HEK293 (cell line): ENCODE data around the gene SLC38A1.
A peak's percentile ranks its signal among the peaks of the same experiment; 100 is the strongest.

ENCODE experiments used
- BCL11A ChIP-seq: fragments of 450-650 bp; formaldehyde crosslinking; IDR thresholded peaks from 2 replicates; pipeline ENCODE4 v1.5.1; 2016; ENCODE audit warnings: low read depth, missing biosample characterization, missing genetic modification characterization
- HOXA7 ChIP-seq: sonication (generic); formaldehyde crosslinking; IDR thresholded peaks from 2 replicates; pipeline ENCODE4 v1.8.1; 2022; ENCODE audit warnings: missing genetic modification reagents, borderline replicate concordance
- KLF16 ChIP-seq: fragments of 450-650 bp; formaldehyde crosslinking; IDR thresholded peaks from 2 replicates; pipeline ENCODE4 v1.5.1; 2017; ENCODE audit warnings: missing biosample characterization, missing genetic modification characterization
- MZF1 ChIP-seq: fragments of 450-650 bp; formaldehyde crosslinking; IDR thresholded peaks from 2 replicates; pipeline ENCODE4 v1.5.1; 2017; ENCODE audit warnings: missing biosample characterization, missing genetic modification characterization, borderline replicate concordance
- OSR2 ChIP-seq: fragments of 450-650 bp; formaldehyde crosslinking; IDR thresholded peaks from 2 replicates; pipeline ENCODE4 v1.5.1; 2016; ENCODE audit warnings: missing biosample characterization, missing genetic modification characterization
- SETDB1 ChIP-seq: IDR thresholded peaks from one replicate; pipeline ENCODE4 v1.6.1; 2017; ENCODE audit warnings: mild to moderate bottlenecking, low read length, moderate library complexity, mixed read lengths; ENCODE audit not compliant: insufficient read length
- ZBTB17 ChIP-seq: fragments of 450-650 bp; formaldehyde crosslinking; IDR thresholded peaks from 2 replicates; pipeline ENCODE4 v1.5.1; 2016; ENCODE audit warnings: missing biosample characterization, missing genetic modification characterization
- ZBTB8A ChIP-seq: fragments of 450-650 bp; formaldehyde crosslinking; IDR thresholded peaks from 2 replicates; pipeline ENCODE4 v1.5.1; 2016; ENCODE audit warnings: missing biosample characterization, missing genetic modification characterization
- ZNF175 ChIP-seq: fragments of 450-650 bp; formaldehyde crosslinking; IDR thresholded peaks from 2 replicates; pipeline ENCODE4 v1.5.1; 2016; ENCODE audit warnings: missing biosample characterization, missing genetic modification characterization
- ZNF211 ChIP-seq: fragments of 450-650 bp; formaldehyde crosslinking; IDR thresholded peaks from 2 replicates; pipeline ENCODE4 v1.5.1; 2016; ENCODE audit warnings: low read depth, missing biosample characterization, missing genetic modification characterization
- ZNF214 ChIP-seq: fragments of 450-650 bp; formaldehyde crosslinking; IDR thresholded peaks from 2 replicates; pipeline ENCODE4 v1.5.1; 2017; ENCODE audit warnings: missing biosample characterization, mild to moderate bottlenecking, missing genetic modification characterization, borderline replicate concordance
- ZNF239 ChIP-seq: fragments of 450-650 bp; formaldehyde crosslinking; IDR thresholded peaks from 2 replicates; pipeline ENCODE4 v1.5.1; 2016; ENCODE audit warnings: missing biosample characterization, missing genetic modification characterization
- ZNF366 ChIP-seq: fragments of 450-650 bp; formaldehyde crosslinking; conservative IDR thresholded peaks from 2 replicates; pipeline ENCODE4 v1.5.1; 2016; ENCODE audit warnings: missing biosample characterization, missing genetic modification characterization
- ZNF391 ChIP-seq: fragments of 450-650 bp; formaldehyde crosslinking; IDR thresholded peaks from 2 replicates; pipeline ENCODE4 v1.5.1; 2016; ENCODE audit warnings: low read depth, missing biosample characterization, missing genetic modification characterization, borderline replicate concordance
- ZNF549 ChIP-seq: fragments of 450-650 bp; IDR thresholded peaks from 2 replicates; pipeline ENCODE4 v1.5.1; 2018; ENCODE audit warnings: missing biosample characterization, missing genetic modification characterization, mild to moderate bottlenecking, inconsistent platforms, moderate library complexity
- ZNF596 ChIP-seq: fragments of 450-650 bp; IDR thresholded peaks from 2 replicates; pipeline ENCODE4 v1.5.0; 2018; ENCODE audit warnings: missing biosample characterization, mild to moderate bottlenecking, missing genetic modification characterization, moderate library complexity
- ZNF610 ChIP-seq: fragments of 450-650 bp; formaldehyde crosslinking; IDR thresholded peaks from 2 replicates; pipeline ENCODE4 v1.5.1; 2016; ENCODE audit warnings: missing biosample characterization, missing genetic modification characterization, borderline replicate concordance
- ZNF621 ChIP-seq: fragments of 450-650 bp; formaldehyde crosslinking; IDR thresholded peaks from 2 replicates; pipeline ENCODE4 v1.5.1; 2017; ENCODE audit warnings: missing biosample characterization, missing genetic modification characterization
- ZNF654 ChIP-seq: fragments of 450-650 bp; formaldehyde crosslinking; IDR thresholded peaks from 2 replicates; pipeline ENCODE4 v1.5.1; 2016; ENCODE audit warnings: low read depth, missing biosample characterization, missing genetic modification characterization
- ZNF776 ChIP-seq: fragments of 450-650 bp; formaldehyde crosslinking; IDR thresholded peaks from 2 replicates; pipeline ENCODE4 v1.5.0; 2017; ENCODE audit warnings: missing biosample characterization, missing genetic modification characterization, borderline replicate concordance
- ZNF777 ChIP-seq: fragments of 450-650 bp; formaldehyde crosslinking; IDR thresholded peaks from 2 replicates; pipeline ENCODE4 v1.5.1; 2017; ENCODE audit warnings: missing biosample characterization, missing genetic modification characterization, borderline replicate concordance
- ZNF837 ChIP-seq: fragments of 450-650 bp; formaldehyde crosslinking; IDR thresholded peaks from 2 replicates; pipeline ENCODE4 v1.5.1; 2016; ENCODE audit warnings: missing biosample characterization, missing genetic modification characterization
- ZSCAN30 ChIP-seq: fragments of 450-650 bp; IDR thresholded peaks from 2 replicates; pipeline ENCODE4 v1.5.1; 2018; ENCODE audit warnings: missing biosample characterization, mild to moderate bottlenecking, missing genetic modification characterization, moderate library complexity
- TF ChIP-seq, protein P1 (sequence below): fragments of 450-650 bp; formaldehyde crosslinking; IDR thresholded peaks from 2 replicates; pipeline ENCODE4 v1.5.1; 2017; ENCODE audit warnings: missing biosample characterization, missing genetic modification characterization
- TF ChIP-seq, protein P2 (sequence below): fragments of 450-650 bp; formaldehyde crosslinking; IDR thresholded peaks from 2 replicates; pipeline ENCODE4 v1.5.1; 2016; ENCODE audit warnings: missing biosample characterization, missing genetic modification characterization
- TF ChIP-seq, protein P3 (sequence below): fragments of 450-650 bp; formaldehyde crosslinking; IDR thresholded peaks from 2 replicates; pipeline ENCODE4 v1.5.1; 2016; ENCODE audit warnings: missing biosample characterization, missing genetic modification characterization
- TF ChIP-seq, protein P4 (sequence below): fragments of 450-650 bp; formaldehyde crosslinking; IDR thresholded peaks from 2 replicates; pipeline ENCODE4 v1.5.1; 2016; ENCODE audit warnings: missing biosample characterization, missing genetic modification characterization, borderline replicate concordance
- TF ChIP-seq, protein P5 (sequence below): fragments of 450-650 bp; formaldehyde crosslinking; IDR thresholded peaks from 2 replicates; pipeline ENCODE4 v1.5.1; 2016; ENCODE audit warnings: missing biosample characterization, missing genetic modification characterization
- TF ChIP-seq, protein P6 (sequence below): fragments of 450-650 bp; formaldehyde crosslinking; IDR thresholded peaks from 2 replicates; pipeline ENCODE4 v1.5.1; 2016; ENCODE audit warnings: missing biosample characterization, missing genetic modification characterization, borderline replicate concordance

SLC38A1 gene

DNA sequence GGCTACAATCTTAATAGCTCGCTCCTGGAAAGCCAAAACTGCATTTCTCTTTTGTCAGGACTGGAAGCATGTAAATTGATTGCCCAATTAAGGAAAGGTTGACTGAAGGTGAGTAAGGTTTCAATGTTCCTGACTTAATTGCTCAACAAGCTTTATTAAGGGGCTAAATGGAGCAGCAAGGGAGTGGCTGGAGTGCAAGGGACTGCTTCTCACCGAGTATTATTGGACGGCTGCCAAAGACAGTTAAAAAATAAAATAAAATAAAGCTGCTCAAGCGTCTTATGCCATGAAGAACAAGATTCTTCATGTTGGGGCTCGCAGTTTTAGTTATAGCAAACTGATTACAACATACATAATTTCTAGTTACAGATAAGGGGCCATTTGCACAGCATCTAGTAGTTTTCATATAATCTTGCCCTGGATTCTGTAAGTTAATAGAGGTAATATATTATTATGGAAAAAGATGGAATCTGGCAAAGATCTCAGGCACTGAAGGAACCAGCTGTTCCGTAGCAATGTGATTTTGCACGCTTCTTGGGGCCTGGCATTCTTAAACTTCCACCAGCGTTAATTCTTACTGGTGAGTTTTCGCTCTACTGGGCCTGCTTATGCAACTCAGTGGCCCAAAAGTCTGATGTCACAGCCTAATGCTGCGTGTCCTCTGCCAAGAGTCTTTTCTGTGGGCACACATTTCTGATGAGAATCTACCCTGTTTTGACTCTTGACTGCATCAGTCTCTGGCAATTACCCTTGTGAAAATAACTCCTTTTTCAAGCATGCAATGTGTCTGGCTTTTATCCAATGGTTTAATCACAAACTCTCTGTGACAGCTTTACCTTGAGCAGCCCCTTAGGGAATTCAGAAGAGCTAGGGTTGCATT is 108.5 kb downstream of the SLC38A1 start (continued):
- TF ChIP-seq, protein P1, sequence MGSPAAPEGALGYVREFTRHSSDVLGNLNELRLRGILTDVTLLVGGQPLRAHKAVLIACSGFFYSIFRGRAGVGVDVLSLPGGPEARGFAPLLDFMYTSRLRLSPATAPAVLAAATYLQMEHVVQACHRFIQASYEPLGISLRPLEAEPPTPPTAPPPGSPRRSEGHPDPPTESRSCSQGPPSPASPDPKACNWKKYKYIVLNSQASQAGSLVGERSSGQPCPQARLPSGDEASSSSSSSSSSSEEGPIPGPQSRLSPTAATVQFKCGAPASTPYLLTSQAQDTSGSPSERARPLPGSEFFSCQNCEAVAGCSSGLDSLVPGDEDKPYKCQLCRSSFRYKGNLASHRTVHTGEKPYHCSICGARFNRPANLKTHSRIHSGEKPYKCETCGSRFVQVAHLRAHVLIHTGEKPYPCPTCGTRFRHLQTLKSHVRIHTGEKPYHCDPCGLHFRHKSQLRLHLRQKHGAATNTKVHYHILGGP (tag by site-specific recombination) = peak; percentile 87
- no peak; the same call in 1 of the 2 replicates for TF ChIP-seq MZF1
- no peak for TF ChIP-seq ZNF211
- TF ChIP-seq, protein P2, sequence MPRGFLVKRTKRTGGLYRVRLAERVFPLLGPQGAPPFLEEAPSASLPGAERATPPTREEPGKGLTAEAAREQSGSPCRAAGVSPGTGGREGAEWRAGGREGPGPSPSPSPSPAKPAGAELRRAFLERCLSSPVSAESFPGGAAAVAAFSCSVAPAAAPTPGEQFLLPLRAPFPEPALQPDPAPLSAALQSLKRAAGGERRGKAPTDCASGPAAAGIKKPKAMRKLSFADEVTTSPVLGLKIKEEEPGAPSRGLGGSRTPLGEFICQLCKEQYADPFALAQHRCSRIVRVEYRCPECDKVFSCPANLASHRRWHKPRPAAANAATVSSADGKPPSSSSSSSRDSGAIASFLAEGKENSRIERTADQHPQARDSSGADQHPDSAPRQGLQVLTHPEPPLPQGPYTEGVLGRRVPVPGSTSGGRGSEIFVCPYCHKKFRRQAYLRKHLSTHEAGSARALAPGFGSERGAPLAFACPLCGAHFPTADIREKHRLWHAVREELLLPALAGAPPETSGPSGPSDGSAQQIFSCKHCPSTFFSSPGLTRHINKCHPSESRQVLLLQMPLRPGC (tag by site-specific recombination) = peak; percentile 77
- no peak for TF ChIP-seq HOXA7 (CRISPR knock-in tag)
- no peak for TF ChIP-seq ZNF776 (tag by site-specific recombination)
- TF ChIP-seq, protein P3, sequence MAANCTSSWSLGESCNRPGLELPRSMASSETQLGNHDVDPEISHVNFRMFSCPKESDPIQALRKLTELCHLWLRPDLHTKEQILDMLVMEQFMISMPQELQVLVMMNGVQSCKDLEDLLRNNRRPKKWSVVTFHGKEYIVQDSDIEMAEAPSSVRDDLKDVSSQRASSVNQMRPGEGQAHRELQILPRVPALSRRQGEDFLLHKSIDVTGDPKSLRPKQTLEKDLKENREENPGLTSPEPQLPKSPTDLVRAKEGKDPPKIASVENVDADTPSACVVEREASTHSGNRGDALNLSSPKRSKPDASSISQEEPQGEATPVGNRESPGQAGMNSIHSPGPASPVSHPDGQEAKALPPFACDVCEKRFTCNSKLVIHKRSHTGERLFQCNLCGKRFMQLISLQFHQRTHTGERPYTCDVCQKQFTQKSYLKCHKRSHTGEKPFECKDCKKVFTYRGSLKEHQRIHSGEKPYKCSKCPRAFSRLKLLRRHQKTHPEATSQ (tag by site-specific recombination) = no peak
- no peak for TF ChIP-seq SETDB1
- peak; percentile 92 for TF ChIP-seq ZNF366 (tag by site-specific recombination)
- TF ChIP-seq ZNF549 (tag by site-specific recombination) = no peak
- peak; percentile 98 for TF ChIP-seq OSR2 (tag by site-specific recombination)
- no peak for TF ChIP-seq ZNF214
- no peak; the same call in 1 of the 2 replicates for TF ChIP-seq ZNF391
- TF ChIP-seq BCL11A (tag by site-specific recombination) = no peak
- no peak for TF ChIP-seq ZNF621 (tag by site-specific recombination)
- TF ChIP-seq ZNF610 (tag by site-specific recombination) = 0 out of 2 replicates have a peak, but pooled peaks have one; percentile 17
- TF ChIP-seq ZBTB8A (tag by site-specific recombination) = peak; percentile 65
- TF ChIP-seq, protein P4, sequence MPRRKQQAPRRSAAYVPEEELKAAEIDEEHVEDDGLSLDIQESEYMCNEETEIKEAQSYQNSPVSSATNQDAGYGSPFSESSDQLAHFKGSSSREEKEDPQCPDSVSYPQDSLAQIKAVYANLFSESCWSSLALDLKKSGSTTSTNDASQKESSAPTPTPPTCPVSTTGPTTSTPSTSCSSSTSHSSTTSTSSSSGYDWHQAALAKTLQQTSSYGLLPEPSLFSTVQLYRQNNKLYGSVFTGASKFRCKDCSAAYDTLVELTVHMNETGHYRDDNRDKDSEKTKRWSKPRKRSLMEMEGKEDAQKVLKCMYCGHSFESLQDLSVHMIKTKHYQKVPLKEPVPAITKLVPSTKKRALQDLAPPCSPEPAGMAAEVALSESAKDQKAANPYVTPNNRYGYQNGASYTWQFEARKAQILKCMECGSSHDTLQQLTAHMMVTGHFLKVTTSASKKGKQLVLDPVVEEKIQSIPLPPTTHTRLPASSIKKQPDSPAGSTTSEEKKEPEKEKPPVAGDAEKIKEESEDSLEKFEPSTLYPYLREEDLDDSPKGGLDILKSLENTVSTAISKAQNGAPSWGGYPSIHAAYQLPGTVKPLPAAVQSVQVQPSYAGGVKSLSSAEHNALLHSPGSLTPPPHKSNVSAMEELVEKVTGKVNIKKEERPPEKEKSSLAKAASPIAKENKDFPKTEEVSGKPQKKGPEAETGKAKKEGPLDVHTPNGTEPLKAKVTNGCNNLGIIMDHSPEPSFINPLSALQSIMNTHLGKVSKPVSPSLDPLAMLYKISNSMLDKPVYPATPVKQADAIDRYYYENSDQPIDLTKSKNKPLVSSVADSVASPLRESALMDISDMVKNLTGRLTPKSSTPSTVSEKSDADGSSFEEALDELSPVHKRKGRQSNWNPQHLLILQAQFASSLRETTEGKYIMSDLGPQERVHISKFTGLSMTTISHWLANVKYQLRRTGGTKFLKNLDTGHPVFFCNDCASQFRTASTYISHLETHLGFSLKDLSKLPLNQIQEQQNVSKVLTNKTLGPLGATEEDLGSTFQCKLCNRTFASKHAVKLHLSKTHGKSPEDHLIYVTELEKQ (tag by site-specific recombination) = peak; percentile 75
- no peak for TF ChIP-seq KLF16 (tag by site-specific recombination)
- TF ChIP-seq ZNF777 (tag by site-specific recombination) = no peak
- TF ChIP-seq, protein P5, sequence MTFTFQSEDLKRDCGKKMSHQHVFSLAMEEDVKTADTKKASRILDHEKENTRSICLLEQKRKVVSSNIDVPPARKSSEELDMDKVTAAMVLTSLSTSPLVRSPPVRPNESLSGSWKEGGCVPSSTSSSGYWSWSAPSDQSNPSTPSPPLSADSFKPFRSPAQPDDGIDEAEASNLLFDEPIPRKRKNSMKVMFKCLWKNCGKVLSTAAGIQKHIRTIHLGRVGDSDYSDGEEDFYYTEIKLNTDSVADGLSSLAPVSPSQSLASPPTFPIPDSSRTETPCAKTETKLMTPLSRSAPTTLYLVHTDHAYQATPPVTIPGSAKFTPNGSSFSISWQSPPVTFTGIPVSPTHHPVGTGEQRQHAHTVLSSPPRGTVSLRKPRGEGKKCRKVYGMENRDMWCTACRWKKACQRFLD (tag by site-specific recombination) = no peak
- peak; percentile 56; the same call in 1 of the 2 replicates for TF ChIP-seq ZNF596 (tag by site-specific recombination)
- TF ChIP-seq ZNF175 = no peak
- TF ChIP-seq ZBTB17 = peak; percentile 76
- TF ChIP-seq ZNF837 (tag by site-specific recombination) = no peak
- TF ChIP-seq, protein P6, sequence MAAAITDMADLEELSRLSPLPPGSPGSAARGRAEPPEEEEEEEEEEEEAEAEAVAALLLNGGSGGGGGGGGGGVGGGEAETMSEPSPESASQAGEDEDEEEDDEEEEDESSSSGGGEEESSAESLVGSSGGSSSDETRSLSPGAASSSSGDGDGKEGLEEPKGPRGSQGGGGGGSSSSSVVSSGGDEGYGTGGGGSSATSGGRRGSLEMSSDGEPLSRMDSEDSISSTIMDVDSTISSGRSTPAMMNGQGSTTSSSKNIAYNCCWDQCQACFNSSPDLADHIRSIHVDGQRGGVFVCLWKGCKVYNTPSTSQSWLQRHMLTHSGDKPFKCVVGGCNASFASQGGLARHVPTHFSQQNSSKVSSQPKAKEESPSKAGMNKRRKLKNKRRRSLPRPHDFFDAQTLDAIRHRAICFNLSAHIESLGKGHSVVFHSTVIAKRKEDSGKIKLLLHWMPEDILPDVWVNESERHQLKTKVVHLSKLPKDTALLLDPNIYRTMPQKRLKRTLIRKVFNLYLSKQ (tag by site-specific recombination) = no peak
- no peak for TF ChIP-seq ZNF654 (tag by site-specific recombination)
- peak; percentile 77 for TF ChIP-seq ZSCAN30 (tag by site-specific recombination)
- no peak for TF ChIP-seq ZNF239 (tag by site-specific recombination)
